SK-N-SH (cell line): ENCODE data around the gene FNDC1. TPM values are rescaled to one million over a fixed set of nuclear protein-coding genes. Genes with fewer than 3 reads are reported as not detected.

Source experiments
- CTCF ChIA-PET: fragments of 300-600, 350-600 bp; formaldehyde crosslinking; extraction: SDS; loops from one replicate; lab custom pipeline; 2021; lab: Yijun Ruan, JAX
- POLR2A ChIA-PET: fragments of 350-600 bp; sonication (Branson Sonifier 250); formaldehyde crosslinking; extraction: SDS; loops from one replicate; lab custom pipeline; 2020; ENCODE audit warnings: antibody characterized with exemption, inconsistent platforms; lab: Yijun Ruan, JAX
- DNase-seq: peaks from one replicate; pipeline ENCODE4 v3.0.0; 2012
- H2AFZ ChIP-seq: fragments of 200-600 bp; sonication (generic); 2 replicates; pipeline ENCODE4 v1.8.1; 2016; ENCODE audit warnings: antibody characterized with exemption, mild to moderate bottlenecking, low read depth
- H3F3A ChIP-seq: fragments of 200-600 bp; sonication (generic); replicated peaks from 2 replicates; pipeline ENCODE3; 2016; ENCODE audit warnings: antibody characterized with exemption, mild to moderate bottlenecking; ENCODE audit not compliant: insufficient read depth
- H3K27ac ChIP-seq, 2 experiments: fragments of 200-500 bp in 1 of 2; fragments of 200-600 bp in 1 of 2; sonication (Bioruptor generic) in 1 of 2; sonication (generic), shearing (Covaris generic) in 1 of 2; 2 replicates each; pipeline versions ENCODE4 v1.5.1 to v1.6.1; 2014 to 2016; ENCODE audit warnings: low read depth in 2 of 2, inconsistent platforms in 1 of 2, low read length in 1 of 2, mild to moderate bottlenecking in 1 of 2, mixed read lengths in 1 of 2
- H3K27me3 ChIP-seq: fragments of 200-600 bp; sonication (generic), shearing (Covaris generic); 2 replicates; pipeline ENCODE4 v1.6.1; 2016; ENCODE audit warnings: mixed run types; ENCODE audit not compliant: insufficient read depth
- H3K36me3 ChIP-seq, 2 experiments: fragments of 200-500 bp in 1 of 2; fragments of 200-600 bp in 1 of 2; sonication (Bioruptor generic) in 1 of 2; sonication (generic) in 1 of 2; replicated peaks in 1 of 2; 2 replicates each; pipeline versions ENCODE3 to v1.5.1; 2014 to 2016; ENCODE audit warnings: low read length in 1 of 2, mild to moderate bottlenecking in 1 of 2; ENCODE audit not compliant: insufficient read depth in 2 of 2, control insufficient read depth in 1 of 2
- H3K4me1 ChIP-seq, 2 experiments: fragments of 200-500 bp in 1 of 2; fragments of 200-600 bp in 1 of 2; sonication (Bioruptor generic) in 1 of 2; sonication (generic), shearing (Covaris generic) in 1 of 2; 2 replicates each; pipeline versions ENCODE4 v1.5.1 to v1.6.1; 2014 to 2016; ENCODE audit warnings: low read depth in 1 of 2, low read length in 1 of 2, mixed run types in 1 of 2; ENCODE audit not compliant: insufficient read depth in 2 of 2, control insufficient read depth in 1 of 2
- H3K4me2 ChIP-seq: fragments of 200-600 bp; sonication (generic), shearing (Covaris generic); 2 replicates; pipeline ENCODE4 v1.6.1; 2017; ENCODE audit warnings: mixed run types
- H3K4me3 ChIP-seq, 2 experiments: fragments of 200-500 bp in 1 of 2; fragments of 200-600 bp in 1 of 2; sonication (Bioruptor generic) in 1 of 2; sonication (generic), shearing (Covaris generic) in 1 of 2; 2 replicates each; pipeline versions ENCODE4 v1.5.1 to v1.8.1; 2014 to 2016; ENCODE audit warnings: low read depth in 2 of 2, inconsistent platforms in 1 of 2, low read length in 1 of 2, mild to moderate bottlenecking in 1 of 2, mixed read lengths in 1 of 2, moderate library complexity in 1 of 2
- H3K79me2 ChIP-seq: fragments of 200-600 bp; sonication (generic); 2 replicates; pipeline ENCODE4 v1.8.1; 2017; ENCODE audit warnings: mild to moderate bottlenecking; ENCODE audit not compliant: insufficient read depth
- H3K9ac ChIP-seq: fragments of 200-600 bp; sonication (generic); 2 replicates; pipeline ENCODE4 v1.6.1; 2017; ENCODE audit warnings: mixed run types
- H3K9me2 ChIP-seq: fragments of 200-600 bp; sonication (generic); 2 replicates; pipeline ENCODE4 v1.6.1; 2017; ENCODE audit warnings: mixed run types
- H3K9me3 ChIP-seq: fragments of 200-600 bp; sonication (generic); 2 replicates; pipeline ENCODE4 v1.6.1; 2017; ENCODE audit warnings: mixed run types, mild to moderate bottlenecking, moderate library complexity
- H4K20me1 ChIP-seq: fragments of 200-600 bp; sonication (generic); 2 replicates; pipeline ENCODE4 v1.6.1; 2017; ENCODE audit warnings: mild to moderate bottlenecking, mixed run types; ENCODE audit not compliant: insufficient read depth
- CHD2 ChIP-seq: fragments of 150-350 bp; IDR thresholded peaks from 2 replicates; pipeline ENCODE4 v1.6.1; 2018; ENCODE audit warnings: low read length; ENCODE audit not compliant: partially characterized antibody
- ELF1 ChIP-seq: IDR thresholded peaks from 2 replicates; pipeline ENCODE4 v1.4.0; 2012
- EZH2phosphoT487 ChIP-seq: fragments of 200-600 bp; sonication (generic); IDR thresholded peaks from 2 replicates; pipeline ENCODE4 v1.6.1; 2017; ENCODE audit warnings: low read depth, mixed run types, mild to moderate bottlenecking, antibody characterized with exemption, moderate library complexity, borderline replicate concordance
- FOXJ3 ChIP-seq: sonication (generic); formaldehyde crosslinking; IDR thresholded peaks from 2 replicates; pipeline ENCODE4 v1.5.1; 2020; ENCODE audit warnings: mild to moderate bottlenecking, missing genetic modification reagents
- JUND ChIP-seq: IDR thresholded peaks from 2 replicates; pipeline ENCODE4 v1.4.0; 2012
- MXI1 ChIP-seq: IDR thresholded peaks from 2 replicates; pipeline ENCODE4 v1.6.1; 2012; ENCODE audit warnings: mild to moderate bottlenecking, low read depth, low read length, improper control_type of control experiment
- NFIC ChIP-seq: IDR thresholded peaks from 2 replicates; pipeline ENCODE4 v1.4.0; 2012; ENCODE audit warnings: borderline replicate concordance
- NRF1 ChIP-seq: IDR thresholded peaks from 2 replicates; pipeline ENCODE4 v1.6.1; 2012; ENCODE audit warnings: low read depth, mild to moderate bottlenecking, low read length
- RCOR1 ChIP-seq: fragments of 150-350 bp; IDR thresholded peaks from 2 replicates; pipeline ENCODE4 v1.6.1; 2017; ENCODE audit warnings: antibody characterized with exemption, low read length
- RXRA ChIP-seq: IDR thresholded peaks from 2 replicates; pipeline ENCODE4 v1.4.0; 2012; ENCODE audit warnings: low read depth, mild to moderate bottlenecking, borderline replicate concordance
- TAF1 ChIP-seq: IDR thresholded peaks from 2 replicates; pipeline ENCODE4 v1.6.1; 2012; ENCODE audit warnings: low read depth, mild to moderate bottlenecking, low read length, moderate library complexity, borderline replicate concordance
- YY1 ChIP-seq: IDR thresholded peaks from 2 replicates; pipeline ENCODE4 v1.4.0; 2012; ENCODE audit warnings: low read depth, mild to moderate bottlenecking
- WGBS: methylation state at CpG from one replicate; pipeline ENCODE4 v1.1.6; 2017; ENCODE audit warnings: low lambda C conversion rate; 5-methylcytosine and 5-hydroxymethylcytosine counted together
- polyA plus RNA-seq, 3 experiments: library from polyadenylated mRNA; depleted of rRNA; stranded (reverse); fragments of >200 nt; gene quantifications; 2 replicates each; pipeline ENCODE4 v1.2.3, GENCODE V29; 2012
- TF ChIP-seq, protein P1 (sequence below): fragments of 150-350 bp; IDR thresholded peaks from 2 replicates; pipeline ENCODE4 v1.6.1; 2017; ENCODE audit warnings: antibody characterized with exemption, low read length, low read depth, borderline replicate concordance
- TF ChIP-seq, protein P2 (sequence below): IDR thresholded peaks from 2 replicates; pipeline ENCODE4 v1.4.0; 2012; ENCODE audit warnings: low read depth, borderline replicate concordance

The FNDC1 gene
- polyA plus RNA-seq, 1 of the 3 experiments (the other 2 are of a cell fraction): not detected

DNA sequence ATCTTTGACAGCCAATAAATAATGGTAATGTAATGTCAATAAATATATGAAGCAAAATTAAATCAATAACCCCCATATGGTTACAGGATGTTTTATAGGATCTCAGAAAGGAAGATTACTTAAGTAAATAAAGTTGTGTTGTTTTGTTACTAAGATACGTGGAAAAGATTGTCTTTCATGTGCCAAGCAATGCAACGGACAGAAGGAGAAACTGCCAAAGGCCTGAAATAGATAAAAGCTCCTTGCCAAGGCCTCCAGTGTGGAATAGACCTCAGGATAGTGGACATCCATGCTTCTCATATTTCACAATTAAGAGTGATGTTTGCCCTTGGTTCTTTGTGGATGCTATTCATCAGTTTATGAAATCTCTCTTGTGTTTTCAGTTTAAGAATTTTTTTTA is 16.4 kb upstream of the FNDC1 start:
- CTCF ChIA-PET: interaction anchor here (7.5 kb wide), 1 partner anchor 15 kb away, joined by 72 read pairs; no protein-coding TSS in a partner anchor
- Histone ChIP-seq H3K36me3 (no peaks in the 10 kb centered on the region), H3K27me3 (peaks cover 24% of the 10 kb centered on the region; the same call in 1 of the 2 replicates), H3K4me3 (no peak overlapping the region), H3K9me2 (no peaks in the 10 kb centered on the region), H3K9me3 (peaks cover 8% of the 10 kb centered on the region), H3K9ac (no peak overlapping the region), H2AFZ (no peak overlapping the region), H3K79me2 (no peaks in the 10 kb centered on the region), H3K4me1 (no peaks in the 10 kb centered on the region), H4K20me1 (no peaks in the 10 kb centered on the region), H3F3A (no peaks in the 10 kb centered on the region), H3K27ac (no peak overlapping the region), H3K4me2 (no peak overlapping the region)
- no peak for DNase-seq
- POLR2A ChIA-PET: no interaction called here
- WGBS: 15% methylated on average over 2 of the region's 2 CpGs
- TF ChIP-seq MXI1: no peak
- no peak for TF ChIP-seq YY1
- no peak for TF ChIP-seq RCOR1
- no peak for TF ChIP-seq ELF1
- no peak for TF ChIP-seq TAF1
- TF ChIP-seq RXRA: no peak

DNA sequence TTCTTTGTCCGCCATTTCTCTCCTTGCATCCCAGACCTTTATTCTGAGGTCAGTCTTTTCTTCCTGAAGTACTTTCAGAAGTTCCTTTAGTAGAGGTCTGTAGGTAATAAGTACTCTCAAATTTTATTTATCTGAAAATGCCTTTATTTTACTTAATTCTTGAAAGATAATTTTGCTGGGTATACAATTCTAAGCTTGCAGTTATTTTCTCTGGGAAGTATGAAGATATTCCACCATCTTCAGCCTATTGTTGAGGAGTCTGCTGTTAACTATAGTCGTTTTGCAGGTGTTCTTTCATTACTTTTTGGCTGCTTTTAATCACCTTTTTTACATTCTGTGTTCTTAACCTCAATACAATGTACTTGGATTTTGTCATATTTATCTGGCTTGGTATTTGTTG is 13.5 kb upstream of the FNDC1 start:
- Histone ChIP-seq H3K9me2 (no peaks in the 10 kb centered on the region), H4K20me1 (no peaks in the 10 kb centered on the region), H3K9ac (no peak overlapping the region), H3K4me1 (no peaks in the 10 kb centered on the region), H3K4me2 (no peak overlapping the region), H3K36me3 (no peaks in the 10 kb centered on the region), H2AFZ (no peak overlapping the region), H3K9me3 (peaks cover 8% of the 10 kb centered on the region), H3F3A (no peaks in the 10 kb centered on the region), H3K27me3 (no peaks in the 10 kb centered on the region; the same call in 1 of the 2 replicates), H3K79me2 (no peaks in the 10 kb centered on the region), H3K27ac (no peak overlapping the region), H3K4me3 (no peak overlapping the region)
- CTCF ChIA-PET: interaction anchor here (1.5 kb wide), 1 partner anchor 18 kb away, joined by 4 read pairs; no protein-coding TSS in a partner anchor
- POLR2A ChIA-PET: no interaction called here
- DNase-seq: no peak
- TF ChIP-seq CHD2 (no peak), RCOR1 (no peak), EZH2phosphoT487 (no peak), NFIC (no peak), MXI1 (no peak), ELF1 (no peak), NRF1 (no peak), JUND (no peak), FOXJ3 (CRISPR knock-in tag) (no peak)
- TF ChIP-seq, protein P1, sequence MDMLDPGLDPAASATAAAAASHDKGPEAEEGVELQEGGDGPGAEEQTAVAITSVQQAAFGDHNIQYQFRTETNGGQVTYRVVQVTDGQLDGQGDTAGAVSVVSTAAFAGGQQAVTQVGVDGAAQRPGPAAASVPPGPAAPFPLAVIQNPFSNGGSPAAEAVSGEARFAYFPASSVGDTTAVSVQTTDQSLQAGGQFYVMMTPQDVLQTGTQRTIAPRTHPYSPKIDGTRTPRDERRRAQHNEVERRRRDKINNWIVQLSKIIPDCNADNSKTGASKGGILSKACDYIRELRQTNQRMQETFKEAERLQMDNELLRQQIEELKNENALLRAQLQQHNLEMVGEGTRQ: no peak
- TF ChIP-seq, protein P2, sequence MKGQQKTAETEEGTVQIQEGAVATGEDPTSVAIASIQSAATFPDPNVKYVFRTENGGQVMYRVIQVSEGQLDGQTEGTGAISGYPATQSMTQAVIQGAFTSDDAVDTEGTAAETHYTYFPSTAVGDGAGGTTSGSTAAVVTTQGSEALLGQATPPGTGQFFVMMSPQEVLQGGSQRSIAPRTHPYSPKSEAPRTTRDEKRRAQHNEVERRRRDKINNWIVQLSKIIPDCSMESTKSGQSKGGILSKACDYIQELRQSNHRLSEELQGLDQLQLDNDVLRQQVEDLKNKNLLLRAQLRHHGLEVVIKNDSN: no peak
- WGBS: 3% methylated on average over 2 of the region's 2 CpGs
